Smooth muscle cell (in vitro differentiated cells): ENCODE measurements around the gene NDST1. TPM values are rescaled to one million over a fixed set of nuclear protein-coding genes. Genes with fewer than 3 reads are reported as not detected.

Experiments used
- DNase-seq: peaks from one replicate; lab custom pipeline; 2025; ENCODE audit not compliant: unreplicated experiment; lab: John Stamatoyannopoulos, UW
- H2AFZ ChIP-seq: fragments of 200-600 bp; sonication (generic); 2 replicates; pipeline ENCODE4 v1.6.0; 2016; ENCODE audit warnings: antibody characterized with exemption, low read depth, mild to moderate bottlenecking
- H3F3A ChIP-seq: fragments of 200-600 bp; sonication (generic); 2 replicates; pipeline ENCODE4 v1.6.0; 2017; ENCODE audit warnings: antibody characterized with exemption, low read depth
- H3K27ac ChIP-seq: fragments of 200-600 bp; sonication (generic); 2 replicates; pipeline ENCODE4 v1.5.1; 2016; ENCODE audit warnings: low read depth, mild to moderate bottlenecking
- H3K27me3 ChIP-seq: fragments of 200-600 bp; sonication (generic); 2 replicates; pipeline ENCODE4 v1.6.1; 2016; ENCODE audit warnings: low read depth, mild to moderate bottlenecking
- H3K36me3 ChIP-seq: fragments of 200-600 bp; sonication (generic); 2 replicates; pipeline ENCODE4 v1.5.1; 2016; ENCODE audit warnings: low read depth
- H3K4me1 ChIP-seq: fragments of 200-600 bp; sonication (generic); 2 replicates; pipeline ENCODE4 v1.5.1; 2016; ENCODE audit warnings: low read depth
- H3K4me2 ChIP-seq: fragments of 200-600 bp; sonication (generic); 2 replicates; pipeline ENCODE4 v1.6.0; 2016; ENCODE audit warnings: mild to moderate bottlenecking
- H3K4me3 ChIP-seq: fragments of 200-600 bp; sonication (generic); 2 replicates; pipeline ENCODE4 v1.5.1; 2016; ENCODE audit warnings: mild to moderate bottlenecking
- H3K79me2 ChIP-seq: fragments of 200-600 bp; sonication (generic); 2 replicates; pipeline ENCODE4 v1.6.0; 2016; ENCODE audit warnings: low read depth, mild to moderate bottlenecking
- H3K9ac ChIP-seq: fragments of 200-600 bp; sonication (generic); 2 replicates; pipeline ENCODE4 v1.6.0; 2016; ENCODE audit warnings: low read depth
- H3K9me3 ChIP-seq: fragments of 200-600 bp; sonication (generic); replicated peaks from 2 replicates; pipeline ENCODE4 v1.5.1; 2016; ENCODE audit warnings: low read depth
- H4K20me1 ChIP-seq: fragments of 200-600 bp; sonication (generic); 2 replicates; pipeline ENCODE4 v1.6.0; 2016; ENCODE audit warnings: low read depth
- CTCF ChIP-seq: fragments of 200-600 bp; sonication (generic); IDR thresholded peaks from 2 replicates; pipeline ENCODE4 v1.5.1; 2017; ENCODE audit warnings: borderline replicate concordance, mild to moderate bottlenecking, antibody characterized with exemption; ENCODE audit not compliant: insufficient read depth, poor library complexity, severe bottlenecking
- WGBS: methylation state at CpG from one replicate; pipeline ENCODE4 v1.1.7; 2016; ENCODE audit warnings: low lambda C conversion rate; 5-methylcytosine and 5-hydroxymethylcytosine counted together
- polyA plus RNA-seq: library from polyadenylated mRNA; unstranded; fragments of >200 nt; fragmentation: Nextera tagmentation; extraction: Ambion mirVana; gene quantifications from 2 replicates; pipeline ENCODE4 v1.2.1, GENCODE V29; 2016
- total RNA-seq: library from RNA; depleted of rRNA; stranded (reverse); fragments of >200 nt; gene quantifications from 2 replicates; pipeline ENCODE4 v1.2.3, GENCODE V29; 2014

Gene NDST1
- total and polyA plus RNA-seq, 2 experiments from 2014 or later = 32.4 to 53.0 TPM

- Histone ChIP-seq H3K9me3 (no peaks in the 10 kb centered on the region), H3K27me3 (no peaks in the 10 kb centered on the region), H3K4me2 (peak overlapping the region; percentile 71), H3K79me2 (peaks cover 98% of the 10 kb centered on the region), H2AFZ (no peak overlapping the region), H3K4me3 (no peak overlapping the region), H3K4me1 (peaks cover 62% of the 10 kb centered on the region), H3F3A (peaks cover 33% of the 10 kb centered on the region), H3K9ac (no peak overlapping the region), H3K27ac (peak overlapping the region; percentile 85), H3K36me3 (no peaks in the 10 kb centered on the region), H4K20me1 (peaks cover 100% of the 10 kb centered on the region)
- 32% methylated on average over 2 of the region's 2 CpGs for WGBS
- TF ChIP-seq CTCF = no peak
- no peak for DNase-seq
Measured at GRCh38 chr5:150508277-150508640, 328 bp downstream of the NDST1 start.

GRCh38 chr5:150508828-150509227 lies 897 bp downstream of the NDST1 start:
- Histone ChIP-seq H3K27ac (peak overlapping the region; percentile 85), H2AFZ (no peak overlapping the region), H4K20me1 (peaks cover 100% of the 10 kb centered on the region), H3K27me3 (no peaks in the 10 kb centered on the region), H3K4me3 (no peak overlapping the region), H3K36me3 (no peaks in the 10 kb centered on the region), H3K4me1 (peaks cover 60% of the 10 kb centered on the region), H3K4me2 (peak overlapping the region; percentile 71), H3K9ac (peak overlapping the region; percentile 34), H3K79me2 (peaks cover 98% of the 10 kb centered on the region), H3K9me3 (no peaks in the 10 kb centered on the region), H3F3A (peaks cover 33% of the 10 kb centered on the region)
- no peak for DNase-seq
- WGBS = 56% methylated on average over 4 of the region's 4 CpGs
- no peak for TF ChIP-seq CTCF

- Histone ChIP-seq H3K9me3 (no peaks in the 10 kb centered on the region), H3K27me3 (no peaks in the 10 kb centered on the region), H3K4me3 (no peak overlapping the region), H3K4me2 (peak overlapping the region; percentile 79), H3K36me3 (no peaks in the 10 kb centered on the region), H4K20me1 (peaks cover 100% of the 10 kb centered on the region), H3K4me1 (peaks cover 56% of the 10 kb centered on the region), H3F3A (peaks cover 39% of the 10 kb centered on the region), H3K79me2 (peaks cover 98% of the 10 kb centered on the region), H3K27ac (peak overlapping the region; percentile 85), H2AFZ (no peak overlapping the region), H3K9ac (no peak overlapping the region)
- 93% methylated on average over 7 of the region's 7 CpGs for WGBS
- DNase-seq = no peak
- TF ChIP-seq CTCF = no peak
Measured at GRCh38 chr5:150509992-150510391, 2.1 kb downstream of the NDST1 start.

GRCh38 chr5:150510460-150511263 lies 2.7 kb downstream of the NDST1 start:
- Histone ChIP-seq H3K79me2 (peaks cover 99% of the 10 kb centered on the region), H3K27me3 (no peaks in the 10 kb centered on the region), H3K36me3 (no peaks in the 10 kb centered on the region), H3K9ac (no peak overlapping the region), H3K27ac (peak overlapping the region; percentile 85), H3K4me1 (peaks cover 55% of the 10 kb centered on the region), H3K4me2 (peak overlapping the region; percentile 79), H3F3A (peaks cover 39% of the 10 kb centered on the region), H4K20me1 (peaks cover 100% of the 10 kb centered on the region), H3K4me3 (no peak overlapping the region), H3K9me3 (no peaks in the 10 kb centered on the region), H2AFZ (no peak overlapping the region)
- DNase-seq = no peak
- no peak for TF ChIP-seq CTCF
- WGBS = 73% methylated on average over 12 of the region's 12 CpGs
